HepG2 (cell line): Measurements from ENCODE around the gene RBP4. TPM values are rescaled to one million over a fixed set of nuclear protein-coding genes. Genes with fewer than 3 reads are reported as not detected.

Source experiments
- MLLT10 ChIP-seq: sonication (generic); formaldehyde crosslinking; IDR thresholded peaks from 2 replicates; pipeline ENCODE4 v1.4.0; 2020; ENCODE audit warnings: missing genetic modification reagents
- ZIK1 ChIP-seq: sonication (generic); formaldehyde crosslinking; IDR thresholded peaks from 2 replicates; pipeline ENCODE4 v1.5.0; 2020; ENCODE audit warnings: mild to moderate bottlenecking, low read depth, missing genetic modification reagents, borderline replicate concordance
- ZNF282 ChIP-seq: fragments of 450-650 bp; IDR thresholded peaks from 2 replicates; pipeline ENCODE4 v1.6.1; 2018; ENCODE audit not compliant: partially characterized antibody
- ZNF34 ChIP-seq: sonication (generic); formaldehyde crosslinking; IDR thresholded peaks from 2 replicates; pipeline ENCODE4 v1.4.0; 2020; ENCODE audit warnings: mild to moderate bottlenecking, missing genetic modification reagents, borderline replicate concordance
- ZNF761 ChIP-seq: sonication (generic); formaldehyde crosslinking; conservative IDR thresholded peaks from 2 replicates; pipeline ENCODE4 v1.4.0; 2020; ENCODE audit warnings: mild to moderate bottlenecking, missing genetic modification reagents
- ZSCAN30 ChIP-seq: sonication (generic); formaldehyde crosslinking; IDR thresholded peaks from 2 replicates; pipeline ENCODE4 v1.5.0; 2020; ENCODE audit warnings: mild to moderate bottlenecking, missing genetic modification reagents
- ZSCAN31 ChIP-seq: sonication (generic); formaldehyde crosslinking; IDR thresholded peaks from 2 replicates; pipeline ENCODE4 v1.5.0; 2020; ENCODE audit warnings: low read depth, mild to moderate bottlenecking, missing genetic modification reagents
- polyA plus RNA-seq, 8 experiments: library from polyadenylated mRNA; depleted of rRNA in 3 of 8; stranded (reverse) in 7 of 8; unstranded in 1 of 8; fragments of >200 nt; fragmentation: Illumina TruSeq in 4 of 8; extraction: Trizol in 4 of 8; gene quantifications; 2 replicates each; pipeline versions ENCODE4 v1.2.1 to v1.2.3, GENCODE V29; 2011 to 2016; ENCODE audit warnings: low read depth in 4 of 8, missing spikeins in 1 of 8, mixed read lengths in 1 of 8; ENCODE audit not compliant: insufficient read depth in 1 of 8
- total RNA-seq, 5 experiments: library from RNA; depleted of rRNA; stranded (reverse); fragments of >200 nt; fragmentation: Illumina TruSeq; extraction: Trizol; gene quantifications; 2 replicates each; pipeline ENCODE4 v1.2.3, GENCODE V29; 2016; ENCODE audit warnings: low read depth in 1 of 5
- TF ChIP-seq, protein P1 (sequence below): sonication (generic); formaldehyde crosslinking; IDR thresholded peaks from 2 replicates; pipeline ENCODE4 v1.5.1; 2020; ENCODE audit warnings: missing genetic modification reagents, mild to moderate bottlenecking, borderline replicate concordance
- TF ChIP-seq, protein P2 (sequence below): sonication (generic); formaldehyde crosslinking; IDR thresholded peaks from 2 replicates; pipeline ENCODE4 v1.4.0; 2020; ENCODE audit warnings: missing genetic modification reagents, borderline replicate concordance
- TF ChIP-seq, protein P3 (sequence below): sonication (generic); formaldehyde crosslinking; IDR thresholded peaks from 2 replicates; pipeline ENCODE4 v1.5.0; 2020; ENCODE audit warnings: mild to moderate bottlenecking, missing genetic modification reagents, borderline replicate concordance
- TF ChIP-seq, protein P4 (sequence below): sonication (generic); formaldehyde crosslinking; IDR thresholded peaks from 2 replicates; pipeline ENCODE4 v1.5.1; 2020; ENCODE audit warnings: missing genetic modification reagents, mild to moderate bottlenecking, borderline replicate concordance
- TF ChIP-seq, protein P5 (sequence below): IDR thresholded peaks from 2 replicates; pipeline ENCODE4 v1.6.1; 2012; ENCODE audit warnings: low read depth, low read length, improper control_type of control experiment
- TF ChIP-seq, protein P6 (sequence below): IDR thresholded peaks from 2 replicates; pipeline ENCODE4 v1.6.1; 2016; ENCODE audit warnings: missing compliant biosample characterization, missing genetic modification reagents, borderline replicate concordance
- TF ChIP-seq, protein P7 (sequence below): sonication (generic); IDR thresholded peaks from 2 replicates; pipeline ENCODE4 v1.6.1; 2016; ENCODE audit warnings: low read depth, borderline replicate concordance
- TF ChIP-seq, protein P8 (sequence below): sonication (generic); formaldehyde crosslinking; IDR thresholded peaks from 2 replicates; pipeline ENCODE4 v1.4.0; 2020; ENCODE audit warnings: mild to moderate bottlenecking, missing genetic modification reagents

RBP4 gene
- total and polyA plus RNA-seq, 2 of the 13 experiments (the other 11 are each of a cell fraction or from before 2014, with no cell fraction given), result 642 to 931 TPM

DNA sequence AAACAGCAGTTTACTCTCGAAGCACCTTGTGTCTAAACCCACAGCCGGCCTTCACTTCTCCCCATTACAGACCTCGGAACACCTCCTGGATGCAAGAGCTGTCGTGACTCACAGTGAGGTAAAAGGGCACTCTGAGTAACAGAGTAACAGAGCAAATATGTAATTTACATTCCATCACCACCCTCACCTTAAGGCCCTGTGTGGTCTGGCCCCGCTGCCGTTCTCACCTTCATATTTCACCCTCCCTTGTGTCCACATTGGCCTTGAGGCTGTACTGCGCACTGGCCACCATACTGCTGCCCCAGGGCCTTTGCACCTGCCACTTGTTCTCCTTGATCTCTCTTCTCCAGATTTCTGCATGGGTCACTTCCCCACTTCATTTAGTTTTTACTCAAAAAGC lies 21.9 kb downstream of the RBP4 start (continued):
- no peak for TF ChIP-seq MLLT10
- TF ChIP-seq, protein P1, sequence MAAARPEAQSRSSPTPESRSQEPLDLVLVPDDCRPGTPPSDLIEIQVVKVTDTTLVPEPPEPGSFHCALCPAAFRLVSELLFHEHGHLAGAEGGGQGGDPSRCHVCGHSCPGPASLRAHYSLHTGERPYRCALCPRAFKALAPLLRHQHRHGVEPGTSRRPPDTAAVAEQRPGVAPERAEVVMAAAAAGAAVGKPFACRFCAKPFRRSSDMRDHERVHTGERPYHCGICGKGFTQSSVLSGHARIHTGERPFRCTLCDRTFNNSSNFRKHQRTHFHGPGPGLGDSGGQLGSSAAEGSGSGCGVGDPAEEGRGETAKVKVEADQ, result no peak
- TF ChIP-seq ZNF282, result no peak
- no peak for TF ChIP-seq ZNF761 (CRISPR knock-in tag)
- TF ChIP-seq ZNF34 (CRISPR knock-in tag), result no peak
- TF ChIP-seq, protein P2, sequence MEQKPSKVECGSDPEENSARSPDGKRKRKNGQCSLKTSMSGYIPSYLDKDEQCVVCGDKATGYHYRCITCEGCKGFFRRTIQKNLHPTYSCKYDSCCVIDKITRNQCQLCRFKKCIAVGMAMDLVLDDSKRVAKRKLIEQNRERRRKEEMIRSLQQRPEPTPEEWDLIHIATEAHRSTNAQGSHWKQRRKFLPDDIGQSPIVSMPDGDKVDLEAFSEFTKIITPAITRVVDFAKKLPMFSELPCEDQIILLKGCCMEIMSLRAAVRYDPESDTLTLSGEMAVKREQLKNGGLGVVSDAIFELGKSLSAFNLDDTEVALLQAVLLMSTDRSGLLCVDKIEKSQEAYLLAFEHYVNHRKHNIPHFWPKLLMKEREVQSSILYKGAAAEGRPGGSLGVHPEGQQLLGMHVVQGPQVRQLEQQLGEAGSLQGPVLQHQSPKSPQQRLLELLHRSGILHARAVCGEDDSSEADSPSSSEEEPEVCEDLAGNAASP (CRISPR knock-in tag), result no peak
- no peak for TF ChIP-seq ZSCAN30 (CRISPR knock-in tag)
- TF ChIP-seq, protein P3, sequence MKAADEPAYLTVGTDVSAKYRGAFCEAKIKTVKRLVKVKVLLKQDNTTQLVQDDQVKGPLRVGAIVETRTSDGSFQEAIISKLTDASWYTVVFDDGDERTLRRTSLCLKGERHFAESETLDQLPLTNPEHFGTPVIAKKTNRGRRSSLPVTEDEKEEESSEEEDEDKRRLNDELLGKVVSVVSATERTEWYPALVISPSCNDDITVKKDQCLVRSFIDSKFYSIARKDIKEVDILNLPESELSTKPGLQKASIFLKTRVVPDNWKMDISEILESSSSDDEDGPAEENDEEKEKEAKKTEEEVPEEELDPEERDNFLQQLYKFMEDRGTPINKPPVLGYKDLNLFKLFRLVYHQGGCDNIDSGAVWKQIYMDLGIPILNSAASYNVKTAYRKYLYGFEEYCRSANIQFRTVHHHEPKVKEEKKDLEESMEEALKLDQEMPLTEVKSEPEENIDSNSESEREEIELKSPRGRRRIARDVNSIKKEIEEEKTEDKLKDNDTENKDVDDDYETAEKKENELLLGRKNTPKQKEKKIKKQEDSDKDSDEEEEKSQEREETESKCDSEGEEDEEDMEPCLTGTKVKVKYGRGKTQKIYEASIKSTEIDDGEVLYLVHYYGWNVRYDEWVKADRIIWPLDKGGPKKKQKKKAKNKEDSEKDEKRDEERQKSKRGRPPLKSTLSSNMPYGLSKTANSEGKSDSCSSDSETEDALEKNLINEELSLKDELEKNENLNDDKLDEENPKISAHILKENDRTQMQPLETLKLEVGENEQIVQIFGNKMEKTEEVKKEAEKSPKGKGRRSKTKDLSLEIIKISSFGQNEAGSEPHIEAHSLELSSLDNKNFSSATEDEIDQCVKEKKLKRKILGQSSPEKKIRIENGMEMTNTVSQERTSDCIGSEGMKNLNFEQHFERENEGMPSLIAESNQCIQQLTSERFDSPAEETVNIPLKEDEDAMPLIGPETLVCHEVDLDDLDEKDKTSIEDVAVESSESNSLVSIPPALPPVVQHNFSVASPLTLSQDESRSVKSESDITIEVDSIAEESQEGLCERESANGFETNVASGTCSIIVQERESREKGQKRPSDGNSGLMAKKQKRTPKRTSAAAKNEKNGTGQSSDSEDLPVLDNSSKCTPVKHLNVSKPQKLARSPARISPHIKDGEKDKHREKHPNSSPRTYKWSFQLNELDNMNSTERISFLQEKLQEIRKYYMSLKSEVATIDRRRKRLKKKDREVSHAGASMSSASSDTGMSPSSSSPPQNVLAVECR, result no peak
- TF ChIP-seq, protein P4, sequence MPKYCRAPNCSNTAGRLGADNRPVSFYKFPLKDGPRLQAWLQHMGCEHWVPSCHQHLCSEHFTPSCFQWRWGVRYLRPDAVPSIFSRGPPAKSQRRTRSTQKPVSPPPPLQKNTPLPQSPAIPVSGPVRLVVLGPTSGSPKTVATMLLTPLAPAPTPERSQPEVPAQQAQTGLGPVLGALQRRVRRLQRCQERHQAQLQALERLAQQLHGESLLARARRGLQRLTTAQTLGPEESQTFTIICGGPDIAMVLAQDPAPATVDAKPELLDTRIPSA (CRISPR knock-in tag), result no peak
- no peak for TF ChIP-seq ZSCAN31 (CRISPR knock-in tag)
- no peak for TF ChIP-seq ZIK1
- TF ChIP-seq, protein P5, sequence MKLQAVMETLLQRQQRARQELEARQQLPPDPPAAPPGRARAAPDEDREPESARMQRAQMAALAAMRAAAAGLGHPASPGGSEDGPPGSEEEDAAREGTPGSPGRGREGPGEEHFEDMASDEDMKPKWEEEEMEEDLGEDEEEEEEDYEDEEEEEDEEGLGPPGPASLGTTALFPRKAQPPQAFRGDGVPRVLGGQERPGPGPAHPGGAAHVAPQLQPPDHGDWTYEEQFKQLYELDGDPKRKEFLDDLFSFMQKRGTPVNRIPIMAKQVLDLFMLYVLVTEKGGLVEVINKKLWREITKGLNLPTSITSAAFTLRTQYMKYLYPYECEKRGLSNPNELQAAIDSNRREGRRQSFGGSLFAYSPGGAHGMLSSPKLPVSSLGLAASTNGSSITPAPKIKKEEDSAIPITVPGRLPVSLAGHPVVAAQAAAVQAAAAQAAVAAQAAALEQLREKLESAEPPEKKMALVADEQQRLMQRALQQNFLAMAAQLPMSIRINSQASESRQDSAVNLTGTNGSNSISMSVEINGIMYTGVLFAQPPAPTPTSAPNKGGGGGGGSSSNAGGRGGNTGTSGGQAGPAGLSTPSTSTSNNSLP, result 0 out of 2 replicates have a peak, but pooled peaks have one; percentile 31
- TF ChIP-seq, protein P6, sequence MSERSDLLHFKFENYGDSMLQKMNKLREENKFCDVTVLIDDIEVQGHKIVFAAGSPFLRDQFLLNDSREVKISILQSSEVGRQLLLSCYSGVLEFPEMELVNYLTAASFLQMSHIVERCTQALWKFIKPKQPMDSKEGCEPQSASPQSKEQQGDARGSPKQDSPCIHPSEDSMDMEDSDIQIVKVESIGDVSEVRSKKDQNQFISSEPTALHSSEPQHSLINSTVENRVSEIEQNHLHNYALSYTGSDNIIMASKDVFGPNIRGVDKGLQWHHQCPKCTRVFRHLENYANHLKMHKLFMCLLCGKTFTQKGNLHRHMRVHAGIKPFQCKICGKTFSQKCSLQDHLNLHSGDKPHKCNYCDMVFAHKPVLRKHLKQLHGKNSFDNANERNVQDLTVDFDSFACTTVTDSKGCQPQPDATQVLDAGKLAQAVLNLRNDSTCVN, result no peak
- TF ChIP-seq, protein P7, sequence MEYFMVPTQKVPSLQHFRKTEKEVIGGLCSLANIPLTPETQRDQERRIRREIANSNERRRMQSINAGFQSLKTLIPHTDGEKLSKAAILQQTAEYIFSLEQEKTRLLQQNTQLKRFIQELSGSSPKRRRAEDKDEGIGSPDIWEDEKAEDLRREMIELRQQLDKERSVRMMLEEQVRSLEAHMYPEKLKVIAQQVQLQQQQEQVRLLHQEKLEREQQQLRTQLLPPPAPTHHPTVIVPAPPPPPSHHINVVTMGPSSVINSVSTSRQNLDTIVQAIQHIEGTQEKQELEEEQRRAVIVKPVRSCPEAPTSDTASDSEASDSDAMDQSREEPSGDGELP, result no peak
- TF ChIP-seq, protein P8, sequence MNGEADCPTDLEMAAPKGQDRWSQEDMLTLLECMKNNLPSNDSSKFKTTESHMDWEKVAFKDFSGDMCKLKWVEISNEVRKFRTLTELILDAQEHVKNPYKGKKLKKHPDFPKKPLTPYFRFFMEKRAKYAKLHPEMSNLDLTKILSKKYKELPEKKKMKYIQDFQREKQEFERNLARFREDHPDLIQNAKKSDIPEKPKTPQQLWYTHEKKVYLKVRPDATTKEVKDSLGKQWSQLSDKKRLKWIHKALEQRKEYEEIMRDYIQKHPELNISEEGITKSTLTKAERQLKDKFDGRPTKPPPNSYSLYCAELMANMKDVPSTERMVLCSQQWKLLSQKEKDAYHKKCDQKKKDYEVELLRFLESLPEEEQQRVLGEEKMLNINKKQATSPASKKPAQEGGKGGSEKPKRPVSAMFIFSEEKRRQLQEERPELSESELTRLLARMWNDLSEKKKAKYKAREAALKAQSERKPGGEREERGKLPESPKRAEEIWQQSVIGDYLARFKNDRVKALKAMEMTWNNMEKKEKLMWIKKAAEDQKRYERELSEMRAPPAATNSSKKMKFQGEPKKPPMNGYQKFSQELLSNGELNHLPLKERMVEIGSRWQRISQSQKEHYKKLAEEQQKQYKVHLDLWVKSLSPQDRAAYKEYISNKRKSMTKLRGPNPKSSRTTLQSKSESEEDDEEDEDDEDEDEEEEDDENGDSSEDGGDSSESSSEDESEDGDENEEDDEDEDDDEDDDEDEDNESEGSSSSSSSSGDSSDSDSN, result no peak
